DOHH2 (cell line): ENCODE data around the gene CNGA3.

Experiments used
- H3F3A ChIP-seq: fragments of 200-600 bp; sonication (generic), shearing (Covaris generic); 2 replicates; pipeline ENCODE4 v1.6.0; 2016; ENCODE audit warnings: antibody characterized with exemption, mild to moderate bottlenecking; ENCODE audit not compliant: control insufficient read depth, insufficient read depth
- H3K27ac ChIP-seq: fragments of 200-600 bp; sonication (generic); 2 replicates; pipeline ENCODE4 v1.5.1; 2014; ENCODE audit warnings: low read depth, mild to moderate bottlenecking, low read length, moderate library complexity
- H3K27me3 ChIP-seq: fragments of 200-600 bp; sonication (generic); 2 replicates; pipeline ENCODE4 v1.6.1; 2014; ENCODE audit warnings: mild to moderate bottlenecking, low read length, mixed read lengths; ENCODE audit not compliant: control insufficient read depth
- H3K36me3 ChIP-seq: fragments of 200-600 bp; sonication (generic); 2 replicates; pipeline ENCODE4 v1.6.1; 2014; ENCODE audit warnings: mild to moderate bottlenecking, low read length, moderate library complexity, mixed read lengths; ENCODE audit not compliant: control insufficient read depth
- H3K4me1 ChIP-seq: fragments of 200-600 bp; sonication (generic); 2 replicates; pipeline ENCODE4 v1.6.1; 2014; ENCODE audit warnings: mild to moderate bottlenecking, low read length, mixed read lengths; ENCODE audit not compliant: control insufficient read depth
- H3K4me2 ChIP-seq: fragments of 200-600 bp; sonication (generic); 2 replicates; pipeline ENCODE4 v1.6.0; 2014; ENCODE audit warnings: mild to moderate bottlenecking, low read length, moderate library complexity
- H3K4me3 ChIP-seq: fragments of 200-600 bp; sonication (generic); 2 replicates; pipeline ENCODE4 v1.5.1; 2014; ENCODE audit warnings: mild to moderate bottlenecking, low read length, mixed read lengths
- H3K79me2 ChIP-seq: fragments of 200-600 bp; sonication (generic); 2 replicates; pipeline ENCODE4 v1.6.1; 2014; ENCODE audit warnings: mild to moderate bottlenecking, low read length, mixed read lengths; ENCODE audit not compliant: control insufficient read depth
- H3K9me2 ChIP-seq: fragments of 200-600 bp; sonication (generic); replicated peaks from 2 replicates; pipeline ENCODE4 v1.6.1; 2014; ENCODE audit warnings: mild to moderate bottlenecking, low read length, mixed read lengths; ENCODE audit not compliant: control insufficient read depth
- H3K9me3 ChIP-seq: fragments of 200-600 bp; sonication (generic); 2 replicates; pipeline ENCODE4 v1.6.1; 2014; ENCODE audit warnings: antibody characterized with exemption, low read length, mixed read lengths; ENCODE audit not compliant: control insufficient read depth, insufficient read depth
- H4K20me1 ChIP-seq: fragments of 200-600 bp; sonication (generic); 2 replicates; pipeline ENCODE4 v1.6.0; 2014; ENCODE audit warnings: low read depth, mild to moderate bottlenecking, antibody characterized with exemption, low read length, moderate library complexity; ENCODE audit not compliant: control insufficient read depth, insufficient read depth
- EZH2phosphoT487 ChIP-seq: fragments of 200-600 bp; sonication (generic); IDR thresholded peaks from 2 replicates; pipeline ENCODE4 v1.6.1; 2017; ENCODE audit warnings: borderline replicate concordance, mild to moderate bottlenecking, antibody characterized with exemption, low read length, moderate library complexity, mixed read lengths
- TF ChIP-seq, protein P1 (sequence below): fragments of 200-600 bp; sonication (generic); IDR thresholded peaks from one replicate; pipeline ENCODE4 v1.5.1; 2014; ENCODE audit warnings: antibody characterized with exemption, mild to moderate bottlenecking, low read depth, low read length; ENCODE audit not compliant: poor library complexity, severe bottlenecking

Gene CNGA3

DNA sequence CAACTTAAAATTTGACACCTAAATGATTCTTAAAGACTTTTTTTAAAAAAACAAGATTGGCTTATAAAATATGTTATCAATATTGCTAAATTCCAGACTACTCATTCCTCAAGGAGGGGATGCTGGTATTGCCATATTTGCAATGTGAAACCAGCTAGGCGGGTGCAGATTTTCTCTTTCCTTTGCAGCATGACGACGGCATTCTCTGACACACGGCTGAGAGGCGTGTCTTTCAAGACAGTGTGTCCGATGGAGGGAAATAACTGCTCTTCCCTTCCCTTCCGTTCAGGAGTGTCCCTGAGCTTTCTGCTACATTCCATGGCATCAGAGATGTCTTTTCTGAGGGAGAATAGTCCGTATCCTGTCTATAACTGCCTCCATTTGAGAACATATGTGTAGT is 38.2 kb upstream of the CNGA3 start:
- H3F3A ChIP-seq = no peaks in the 10 kb centered on the region
- H3K4me2 ChIP-seq = no peak overlapping the region
- H3K4me3 ChIP-seq = no peak overlapping the region
- no peaks in the 10 kb centered on the region for H3K4me1 ChIP-seq
- no peaks in the 10 kb centered on the region for H3K9me3 ChIP-seq
- TF ChIP-seq, protein P1, sequence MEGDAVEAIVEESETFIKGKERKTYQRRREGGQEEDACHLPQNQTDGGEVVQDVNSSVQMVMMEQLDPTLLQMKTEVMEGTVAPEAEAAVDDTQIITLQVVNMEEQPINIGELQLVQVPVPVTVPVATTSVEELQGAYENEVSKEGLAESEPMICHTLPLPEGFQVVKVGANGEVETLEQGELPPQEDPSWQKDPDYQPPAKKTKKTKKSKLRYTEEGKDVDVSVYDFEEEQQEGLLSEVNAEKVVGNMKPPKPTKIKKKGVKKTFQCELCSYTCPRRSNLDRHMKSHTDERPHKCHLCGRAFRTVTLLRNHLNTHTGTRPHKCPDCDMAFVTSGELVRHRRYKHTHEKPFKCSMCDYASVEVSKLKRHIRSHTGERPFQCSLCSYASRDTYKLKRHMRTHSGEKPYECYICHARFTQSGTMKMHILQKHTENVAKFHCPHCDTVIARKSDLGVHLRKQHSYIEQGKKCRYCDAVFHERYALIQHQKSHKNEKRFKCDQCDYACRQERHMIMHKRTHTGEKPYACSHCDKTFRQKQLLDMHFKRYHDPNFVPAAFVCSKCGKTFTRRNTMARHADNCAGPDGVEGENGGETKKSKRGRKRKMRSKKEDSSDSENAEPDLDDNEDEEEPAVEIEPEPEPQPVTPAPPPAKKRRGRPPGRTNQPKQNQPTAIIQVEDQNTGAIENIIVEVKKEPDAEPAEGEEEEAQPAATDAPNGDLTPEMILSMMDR = no peak
- TF ChIP-seq EZH2phosphoT487 = no peak
- no peaks in the 10 kb centered on the region for H3K79me2 ChIP-seq
- H3K27ac ChIP-seq = no peak overlapping the region
- H3K27me3 ChIP-seq = 0 out of 2 replicates have a peak, but pooled peaks cover 3% of the 10 kb centered on the region
- no peaks in the 10 kb centered on the region for H3K36me3 ChIP-seq
- H4K20me1 ChIP-seq = no peaks in the 10 kb centered on the region
- no peaks in the 10 kb centered on the region for H3K9me2 ChIP-seq

- Histone ChIP-seq H3K36me3 (no peaks in the 10 kb centered on the region), H3F3A (no peaks in the 10 kb centered on the region), H3K9me2 (no peaks in the 10 kb centered on the region), H3K4me2 (no peak overlapping the region), H3K4me3 (no peak overlapping the region), H3K27me3 (0 out of 2 replicates have a peak, but pooled peaks cover 3% of the 10 kb centered on the region), H4K20me1 (no peaks in the 10 kb centered on the region), H3K79me2 (no peaks in the 10 kb centered on the region), H3K27ac (no peak overlapping the region), H3K9me3 (no peaks in the 10 kb centered on the region), H3K4me1 (no peaks in the 10 kb centered on the region)
- TF ChIP-seq, protein P1 = no peak
- no peak for TF ChIP-seq EZH2phosphoT487
These were observed 37.7 kb upstream of the CNGA3 start for GRCh38 chr2:98308532-98308931.

DNA sequence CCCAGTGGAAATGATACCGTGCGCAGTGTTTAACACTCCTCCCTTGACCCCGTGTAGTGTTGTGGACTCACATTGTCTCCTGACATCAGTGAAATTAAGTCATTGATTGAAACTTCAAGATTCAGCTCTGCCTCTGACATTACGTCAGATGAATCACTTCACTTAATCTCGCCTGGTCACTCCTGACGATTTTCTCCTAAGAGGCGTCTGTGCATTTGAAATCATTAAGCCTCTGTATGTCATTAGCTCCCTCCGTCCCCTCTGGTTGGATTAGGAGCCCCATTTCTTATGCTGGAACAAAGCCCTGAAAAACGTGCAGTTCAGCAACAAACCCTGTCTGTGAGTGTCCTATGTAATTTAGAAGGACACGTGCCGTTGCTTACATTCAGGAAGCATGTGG is 36.7 kb upstream of the CNGA3 start:
- Histone ChIP-seq H3K36me3 (no peaks in the 10 kb centered on the region), H3K4me2 (no peak overlapping the region), H3K27me3 (0 out of 2 replicates have a peak, but pooled peaks cover 3% of the 10 kb centered on the region), H4K20me1 (no peaks in the 10 kb centered on the region), H3K79me2 (no peaks in the 10 kb centered on the region), H3K9me2 (no peaks in the 10 kb centered on the region), H3K4me1 (no peaks in the 10 kb centered on the region), H3F3A (no peaks in the 10 kb centered on the region), H3K9me3 (no peaks in the 10 kb centered on the region), H3K4me3 (no peak overlapping the region), H3K27ac (no peak overlapping the region)
- no peak for TF ChIP-seq EZH2phosphoT487
- TF ChIP-seq, protein P1 = no peak

DNA sequence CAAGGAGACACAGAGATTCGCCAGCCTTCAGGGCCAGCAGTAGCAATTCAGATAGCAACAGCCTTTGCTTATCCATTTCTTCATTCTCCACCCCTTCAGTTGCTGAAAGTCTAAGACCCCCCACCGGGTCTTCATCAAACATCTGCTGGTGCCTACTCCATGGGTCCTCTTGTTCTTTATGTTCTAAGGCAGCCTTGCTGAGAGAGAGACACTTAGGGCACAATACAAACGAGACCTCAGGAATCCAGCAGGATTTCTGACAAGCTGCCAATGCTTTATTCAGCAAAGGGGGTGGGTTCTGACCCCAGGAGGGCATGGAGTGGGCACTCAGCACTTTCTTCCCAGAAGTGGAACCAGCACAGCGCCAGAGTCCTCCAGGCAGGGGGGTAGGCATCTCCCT is 36.2 kb upstream of the CNGA3 start:
- Histone ChIP-seq H3K27me3 (0 out of 2 replicates have a peak, but pooled peaks cover 3% of the 10 kb centered on the region), H3K4me2 (no peak overlapping the region), H3K27ac (no peak overlapping the region), H3K9me3 (no peaks in the 10 kb centered on the region), H3K9me2 (no peaks in the 10 kb centered on the region), H3F3A (no peaks in the 10 kb centered on the region), H4K20me1 (no peaks in the 10 kb centered on the region), H3K4me1 (no peaks in the 10 kb centered on the region), H3K4me3 (no peak overlapping the region), H3K36me3 (no peaks in the 10 kb centered on the region), H3K79me2 (no peaks in the 10 kb centered on the region)
- TF ChIP-seq EZH2phosphoT487 = no peak
- TF ChIP-seq, protein P1 = no peak
